IMR-90 (cell line): Measurements from ENCODE around the gene PRKCH. TPM values are rescaled to one million over a fixed set of nuclear protein-coding genes. Genes with fewer than 3 reads are reported as not detected.

Experiments
- ATAC-seq: fragments of 200-7000 bp; cut with Tn5 transposase; 2 replicates; pipeline ENCODE4 v1.9.1; 2020; ENCODE audit warnings: low read depth, mild to moderate bottlenecking, moderate library complexity
- BruUV-seq: library from RNA; stranded (reverse); fragments of 400-500 nt; replicated peaks from 2 replicates; lab custom pipeline; 2021; lab: Mats Ljungman, UMichigan
- CTCF ChIA-PET: fragments of 300-600 bp; formaldehyde crosslinking; extraction: SDS; loops from one replicate; lab custom pipeline; 2021; ENCODE audit warnings: antibody characterized with exemption; lab: Yijun Ruan, JAX
- POLR2A ChIA-PET: fragments of 300-600 bp; sonication (Branson Sonifier 250); formaldehyde crosslinking; loops from one replicate; lab custom pipeline; 2022; ENCODE audit warnings: antibody characterized with exemption; ENCODE audit not compliant: unreplicated experiment; lab: Charles Lee
- DNase-seq: peaks from one replicate; pipeline ENCODE4 v3.0.0; 2013
- H2AFZ ChIP-seq: replicated peaks from 2 replicates; pipeline ENCODE3; 2013; ENCODE audit warnings: low read length, mild to moderate bottlenecking; ENCODE audit not compliant: poor library complexity
- H2AK5ac ChIP-seq: 2 replicates; pipeline ENCODE4 v1.6.1; 2013; ENCODE audit warnings: low read depth, low read length, inconsistent platforms
- H2AK9ac ChIP-seq: replicated peaks from 2 replicates; pipeline ENCODE3; 2013; ENCODE audit warnings: mild to moderate bottlenecking, low read depth, low read length, moderate library complexity; ENCODE audit not compliant: poor library complexity
- H2BK120ac ChIP-seq: 2 replicates; pipeline ENCODE4 v1.6.1; 2013; ENCODE audit warnings: low read depth, low read length, inconsistent platforms
- H2BK15ac ChIP-seq: 3 replicates; pipeline ENCODE4 v1.6.1; 2013; ENCODE audit warnings: low read depth, low read length, inconsistent platforms
- H2BK20ac ChIP-seq: 2 replicates; pipeline ENCODE4 v1.6.1; 2013; ENCODE audit warnings: low read depth, mild to moderate bottlenecking, inconsistent platforms, low read length, moderate library complexity
- H2BK5ac ChIP-seq: 2 replicates; pipeline ENCODE4 v1.6.1; 2013; ENCODE audit warnings: mild to moderate bottlenecking, low read depth, low read length, inconsistent platforms; ENCODE audit not compliant: poor library complexity, severe bottlenecking
- H3K14ac ChIP-seq: replicated peaks from 2 replicates; pipeline ENCODE4 v1.6.1; 2013; ENCODE audit warnings: low read depth, low read length, inconsistent platforms
- H3K18ac ChIP-seq: 2 replicates; pipeline ENCODE4 v1.6.1; 2013; ENCODE audit warnings: low read depth, low read length, control low read depth
- H3K23ac ChIP-seq: 2 replicates; pipeline ENCODE4 v1.6.1; 2013; ENCODE audit warnings: low read depth, low read length, inconsistent platforms
- H3K27ac ChIP-seq: 2 replicates; pipeline ENCODE4 v1.5.1; 2013; ENCODE audit warnings: mild to moderate bottlenecking, control low read depth, low read length; ENCODE audit not compliant: insufficient read depth
- H3K27me3 ChIP-seq: 2 replicates; pipeline ENCODE4 v1.6.1; 2013; ENCODE audit warnings: low read length; ENCODE audit not compliant: control insufficient read depth, insufficient read depth
- H3K36me3 ChIP-seq: 2 replicates; pipeline ENCODE4 v1.6.1; 2013; ENCODE audit warnings: low read length, mixed read lengths; ENCODE audit not compliant: control insufficient read depth, insufficient read depth
- H3K4ac ChIP-seq: 2 replicates; pipeline ENCODE4 v1.6.1; 2013; ENCODE audit warnings: low read depth, low read length, inconsistent platforms
- H3K4me1 ChIP-seq: 2 replicates; pipeline ENCODE4 v1.6.1; 2013; ENCODE audit warnings: low read length, mixed read lengths; ENCODE audit not compliant: control insufficient read depth, insufficient read depth
- H3K4me2 ChIP-seq: 2 replicates; pipeline ENCODE4 v1.6.1; 2013; ENCODE audit warnings: low read depth, mild to moderate bottlenecking, control low read depth, low read length, moderate library complexity
- H3K4me3 ChIP-seq: 2 replicates; pipeline ENCODE4 v1.5.1; 2013; ENCODE audit warnings: low read depth, mild to moderate bottlenecking, control low read depth, low read length, moderate library complexity; ENCODE audit not compliant: insufficient read depth
- H3K56ac ChIP-seq: 2 replicates; pipeline ENCODE4 v1.6.1; 2013; ENCODE audit warnings: low read length, inconsistent platforms; ENCODE audit not compliant: insufficient read depth; ENCODE audit errors: extremely low read depth
- H3K79me1 ChIP-seq, 2 experiments: 2 replicates each; pipeline ENCODE4 v1.6.1; 2013; ENCODE audit warnings: low read length in 2 of 2, inconsistent platforms in 1 of 2, low read depth in 1 of 2
- H3K9ac ChIP-seq: 2 replicates; pipeline ENCODE4 v1.6.1; 2013; ENCODE audit warnings: low read depth, low read length, control low read depth
- H3K9me1 ChIP-seq: 2 replicates; pipeline ENCODE4 v1.6.1; 2013; ENCODE audit warnings: low read length, inconsistent platforms; ENCODE audit not compliant: insufficient read depth
- H3K9me3 ChIP-seq: 2 replicates; pipeline ENCODE4 v1.6.1; 2013; ENCODE audit warnings: low read length; ENCODE audit not compliant: control insufficient read depth, insufficient read depth
- H4K20me1 ChIP-seq: 2 replicates; pipeline ENCODE4 v1.6.1; 2013; ENCODE audit warnings: low read length, inconsistent platforms; ENCODE audit not compliant: insufficient read depth
- H4K5ac ChIP-seq: 2 replicates; pipeline ENCODE4 v1.6.1; 2013; ENCODE audit warnings: mild to moderate bottlenecking, low read depth, low read length, control low read depth
- H4K8ac ChIP-seq, 2 experiments: 2 replicates each; pipeline ENCODE4 v1.6.1; 2013; ENCODE audit warnings: low read depth in 2 of 2, low read length in 2 of 2, control low read depth in 1 of 2, inconsistent platforms in 1 of 2
- H4K91ac ChIP-seq: 2 replicates; pipeline ENCODE4 v1.6.1; 2013; ENCODE audit warnings: low read depth, low read length, inconsistent platforms; ENCODE audit not compliant: insufficient read depth
- BHLHE40 ChIP-seq: fragments of 150-350 bp; IDR thresholded peaks from 2 replicates; pipeline ENCODE4 v1.6.1; 2016; ENCODE audit warnings: mild to moderate bottlenecking, low read depth, low read length
- CEBPB ChIP-seq: IDR thresholded peaks from 2 replicates; pipeline ENCODE4 v1.6.1; 2012; ENCODE audit warnings: low read depth, low read length, improper control_type of control experiment
- CHD1 ChIP-seq: IDR thresholded peaks from 2 replicates; pipeline ENCODE4 v1.6.1; 2012; ENCODE audit warnings: low read depth, low read length, improper control_type of control experiment
- ELK1 ChIP-seq: fragments of 150-350 bp; IDR thresholded peaks from 2 replicates; pipeline ENCODE4 v1.6.1; 2016; ENCODE audit warnings: low read depth, mild to moderate bottlenecking, low read length, moderate library complexity, borderline replicate concordance
- FOS ChIP-seq: fragments of 150-350 bp; IDR thresholded peaks from 2 replicates; pipeline ENCODE4 v1.6.1; 2016; ENCODE audit warnings: low read depth, low read length
- MAFK ChIP-seq: IDR thresholded peaks from 2 replicates; pipeline ENCODE4 v1.6.1; 2012; ENCODE audit warnings: low read depth, low read length, improper control_type of control experiment
- MAZ ChIP-seq: IDR thresholded peaks from 2 replicates; pipeline ENCODE4 v1.6.1; 2012; ENCODE audit warnings: low read depth, mild to moderate bottlenecking, low read length, improper control_type of control experiment, moderate library complexity, borderline replicate concordance
- MXI1 ChIP-seq: IDR thresholded peaks from 2 replicates; pipeline ENCODE4 v1.6.1; 2012; ENCODE audit warnings: low read depth, mild to moderate bottlenecking, low read length, moderate library complexity, borderline replicate concordance
- NFE2L2 ChIP-seq: fragments of 150-350 bp; IDR thresholded peaks from 2 replicates; pipeline ENCODE4 v1.6.1; 2016; ENCODE audit warnings: low read depth, mild to moderate bottlenecking, low read length
- POLR2A ChIP-seq: IDR thresholded peaks from 2 replicates; pipeline ENCODE4 v1.6.1; 2012; ENCODE audit warnings: mild to moderate bottlenecking, low read depth, low read length
- RAD21 ChIP-seq: IDR thresholded peaks from 2 replicates; pipeline ENCODE4 v1.6.1; 2012; ENCODE audit warnings: low read length, improper control_type of control experiment
- RCOR1 ChIP-seq: IDR thresholded peaks from 2 replicates; pipeline ENCODE4 v1.6.1; 2012; ENCODE audit warnings: mild to moderate bottlenecking, low read length, improper control_type of control experiment; ENCODE audit not compliant: insufficient replicate concordance
- RFX5 ChIP-seq: IDR thresholded peaks from 2 replicates; pipeline ENCODE4 v1.8.0; 2012; ENCODE audit warnings: low read depth, mild to moderate bottlenecking, low read length, moderate library complexity
- SMC3 ChIP-seq: fragments of 150-350 bp; IDR thresholded peaks from 2 replicates; pipeline ENCODE4 v1.6.1; 2016; ENCODE audit warnings: low read depth, mild to moderate bottlenecking, antibody characterized with exemption, low read length, moderate library complexity
- USF2 ChIP-seq: fragments of 150-350 bp; IDR thresholded peaks from 2 replicates; pipeline ENCODE4 v1.6.1; 2017; ENCODE audit warnings: mild to moderate bottlenecking, antibody characterized with exemption, low read length, low read depth
- WGBS, 2 experiments: methylation state at CpG; one replicate each; pipeline versions ENCODE4 v1.1.5 to v1.1.7; 2013; ENCODE audit warnings: missing lambda C conversion rate in 2 of 2; ENCODE audit not compliant: insufficient read length in 1 of 2; ENCODE audit errors: extremely low coverage in 2 of 2; 5-methylcytosine and 5-hydroxymethylcytosine counted together
- dilution Hi-C: fragments of 300-500 bp; cut with HindIII; formaldehyde crosslinking; loops from one replicate; pipeline ENCODE4 v1.14.3; 2018; ENCODE audit warnings: low sequenced_read_pairs; ENCODE audit not compliant: unreplicated experiment
- in situ Hi-C: fragments of 300-500 bp; cut with MboI; formaldehyde crosslinking; loops from 3 replicates; pipeline ENCODE4 v1.14.3; 2019; ENCODE audit warnings: low sequenced_read_pairs, inconsistent platforms, mixed read lengths
- intact Hi-C: fragments of 100-400 bp; cut with micrococcal nuclease; formaldehyde crosslinking; loops from 2 replicates; pipeline ENCODE4 v1.10.0; 2022
- polyA plus RNA-seq, 3 experiments: library from polyadenylated mRNA; depleted of rRNA; stranded (reverse); fragments of >200 nt; gene quantifications; 2 replicates each; pipeline ENCODE4 v1.2.3, GENCODE V29; 2012; ENCODE audit warnings: low replicate concordance in 1 of 3
- total RNA-seq: library from RNA; depleted of rRNA; stranded (reverse); fragments of >200 nt; gene quantifications from 2 replicates; pipeline ENCODE4 v1.2.3, GENCODE V29; 2012
- TF ChIP-seq, protein P1 (sequence below): conservative IDR thresholded peaks from 2 replicates; pipeline ENCODE4 v1.5.1; 2012; ENCODE audit warnings: mild to moderate bottlenecking, low read depth, low read length, improper control_type of control experiment

PRKCH gene
- total and polyA plus RNA-seq, 2 of the 4 experiments (the other 2 are of a cell fraction) = 1.6 to 2.3 TPM

GRCh38 chr14:61474701-61475100 is 153.3 kb downstream of the PRKCH start:
- Histone ChIP-seq H4K8ac (peak overlapping the region; percentile 35 to 57; a peak in 2 of 4 replicates), H3K4me1 (peaks cover 48% of the 10 kb centered on the region), H3K9ac (peak overlapping the region; percentile 5; the same call in 1 of the 2 replicates), H3K4ac (peak overlapping the region; percentile 87), H4K91ac (peak overlapping the region; percentile 77; the same call in 1 of the 2 replicates), H3K9me1 (peaks cover 43% of the 10 kb centered on the region), H3K4me2 (no peak overlapping the region), H3K56ac (no peak overlapping the region), H2BK15ac (peak overlapping the region; percentile 89), H4K20me1 (no peaks in the 10 kb centered on the region), H3K14ac (no peak overlapping the region; the same call in 1 of the 2 replicates), H2AK9ac (no peak overlapping the region), H3K9me3 (no peaks in the 10 kb centered on the region), H2BK5ac (peak overlapping the region; percentile 74), H3K4me3 (no peak overlapping the region), H2AK5ac (peak overlapping the region; percentile 80; the same call in 1 of the 2 replicates), H3K23ac (peak overlapping the region; percentile 50; the same call in 1 of the 2 replicates), H3K79me1 (peaks cover 2 to 47% of the 10 kb centered on the region in 2 experiments; a peak in 3 of 4 replicates), H3K27ac (peak overlapping the region; percentile 44), H3K18ac (peak overlapping the region; percentile 88), H2BK120ac (peak overlapping the region; percentile 79), H2BK20ac (peak overlapping the region; percentile 96), H4K5ac (peak overlapping the region; percentile 72), H2AFZ (no peak overlapping the region), H3K36me3 (no peaks in the 10 kb centered on the region), H3K27me3 (no peaks in the 10 kb centered on the region)
- ATAC-seq (no peak), DNase-seq (no peak)
- dilution Hi-C loops = loop anchor here (25.0 kb wide), 1 partner anchor 238 kb away; no protein-coding TSS in a partner anchor
- POLR2A ChIA-PET = no interaction called here
- WGBS, 2 experiments = no CpG with 5 or more reads among the region's 3 CpGs
- CTCF ChIA-PET = interaction anchor here (1.0 to 1.6 kb wide), 5 partner anchors 9 to 119 kb away, joined by 3 to 6 read pairs (median 3); no protein-coding TSS in a partner anchor
- intact Hi-C loops = loop anchor here (1.0 to 5.0 kb wide), 3 partner anchors 53 to 224 kb away; no protein-coding TSS in a partner anchor
- BruUV-seq = no TSS peak
- TF ChIP-seq CHD1 (no peak), FOS (no peak), RFX5 (no peak), MAZ (no peak), RAD21 (no peak), POLR2A (no peak), RCOR1 (no peak), NFE2L2 (no peak), MAFK (no peak), BHLHE40 (no peak), CEBPB (no peak), MXI1 (no peak), ELK1 (no peak), USF2 (no peak), SMC3 (no peak)
- TF ChIP-seq, protein P1, sequence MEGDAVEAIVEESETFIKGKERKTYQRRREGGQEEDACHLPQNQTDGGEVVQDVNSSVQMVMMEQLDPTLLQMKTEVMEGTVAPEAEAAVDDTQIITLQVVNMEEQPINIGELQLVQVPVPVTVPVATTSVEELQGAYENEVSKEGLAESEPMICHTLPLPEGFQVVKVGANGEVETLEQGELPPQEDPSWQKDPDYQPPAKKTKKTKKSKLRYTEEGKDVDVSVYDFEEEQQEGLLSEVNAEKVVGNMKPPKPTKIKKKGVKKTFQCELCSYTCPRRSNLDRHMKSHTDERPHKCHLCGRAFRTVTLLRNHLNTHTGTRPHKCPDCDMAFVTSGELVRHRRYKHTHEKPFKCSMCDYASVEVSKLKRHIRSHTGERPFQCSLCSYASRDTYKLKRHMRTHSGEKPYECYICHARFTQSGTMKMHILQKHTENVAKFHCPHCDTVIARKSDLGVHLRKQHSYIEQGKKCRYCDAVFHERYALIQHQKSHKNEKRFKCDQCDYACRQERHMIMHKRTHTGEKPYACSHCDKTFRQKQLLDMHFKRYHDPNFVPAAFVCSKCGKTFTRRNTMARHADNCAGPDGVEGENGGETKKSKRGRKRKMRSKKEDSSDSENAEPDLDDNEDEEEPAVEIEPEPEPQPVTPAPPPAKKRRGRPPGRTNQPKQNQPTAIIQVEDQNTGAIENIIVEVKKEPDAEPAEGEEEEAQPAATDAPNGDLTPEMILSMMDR = no peak
- in situ Hi-C loops = loop anchor here (5.0 kb wide), 1 partner anchor 88 kb away; no protein-coding TSS in a partner anchor
